NAMALWA (cell line): ENCODE measurements around the gene RFPL4A.

Experiments
- DNase-seq: peaks from one replicate; pipeline ENCODE4 v3.0.0-alpha.2; 2015; ENCODE audit warnings: low spot score

RFPL4A gene

DNA sequence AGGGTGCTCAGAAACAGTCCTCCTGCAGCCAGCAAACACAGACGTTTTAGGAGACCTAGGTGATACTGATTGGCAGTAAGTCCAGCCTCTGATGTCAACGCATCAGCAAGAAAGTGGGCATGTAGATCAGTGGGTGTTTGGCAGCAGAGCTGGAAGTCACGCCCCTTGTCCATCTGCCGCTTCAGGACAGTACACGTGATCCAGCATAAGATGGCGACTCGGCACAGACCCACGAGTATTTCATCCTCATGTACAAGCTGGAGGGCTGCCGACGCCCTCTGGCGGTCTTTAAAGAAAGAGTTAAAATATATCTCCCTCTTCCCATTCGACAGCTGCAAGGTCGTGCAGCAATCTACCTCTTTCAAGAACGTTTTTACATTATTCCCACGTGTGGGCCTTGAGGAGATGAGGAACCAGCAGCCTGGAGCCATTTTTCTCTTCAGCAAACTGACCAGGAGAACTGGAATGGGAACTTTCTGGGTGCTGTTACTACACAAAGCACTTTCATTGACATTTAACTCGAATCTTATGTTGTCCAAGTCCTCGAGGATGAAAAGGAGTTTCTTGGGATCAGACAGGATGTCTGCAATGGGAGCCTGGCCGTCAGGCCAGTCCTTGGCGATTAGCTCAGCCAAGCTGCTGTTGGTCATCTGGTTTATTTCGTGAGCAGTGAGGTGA is 50.6 kb downstream of the RFPL4A start:
- peak; percentile 93 for DNase-seq

DNA sequence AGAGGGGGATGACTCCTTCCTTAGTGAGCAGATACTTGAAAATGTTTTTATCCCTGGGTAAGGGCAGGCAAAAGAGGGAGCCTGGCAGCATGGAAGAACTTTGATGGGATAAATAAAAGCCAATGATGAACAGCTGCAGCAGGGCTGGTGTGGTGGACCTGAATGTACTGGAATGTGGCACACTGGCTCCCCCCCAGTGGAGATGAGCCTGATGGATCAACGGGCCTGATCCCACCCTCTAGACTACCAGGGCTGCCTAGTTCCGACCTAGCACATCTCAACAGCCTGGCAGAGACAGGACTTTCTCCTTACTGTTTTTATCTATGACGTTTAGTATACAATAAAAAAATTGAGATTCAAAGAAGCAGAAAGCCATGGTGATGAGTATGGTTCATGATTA is 52.4 kb downstream of the RFPL4A start:
- DNase-seq = no peak

DNA sequence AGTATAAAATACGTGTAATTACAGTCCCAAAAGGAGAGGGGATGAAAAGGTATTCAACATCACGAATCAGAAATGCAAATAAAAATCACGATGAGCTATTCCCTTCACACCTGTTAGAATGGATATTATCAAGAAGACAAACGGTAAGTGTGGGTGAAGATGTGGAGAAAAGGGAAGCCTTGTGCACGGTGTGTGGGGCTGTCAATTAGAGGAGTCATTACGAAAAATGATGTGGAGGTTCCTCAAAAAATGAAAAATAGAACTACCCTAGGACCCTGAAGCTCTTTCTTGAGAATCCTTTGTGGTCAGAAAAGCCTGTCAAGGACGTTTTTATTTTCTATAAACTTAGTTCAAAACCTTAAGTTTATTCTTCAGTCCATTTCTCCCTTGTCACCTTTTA is 53.6 kb downstream of the RFPL4A start:
- DNase-seq = no peak
